ENCODE data around the gene PITX3.

DNA sequence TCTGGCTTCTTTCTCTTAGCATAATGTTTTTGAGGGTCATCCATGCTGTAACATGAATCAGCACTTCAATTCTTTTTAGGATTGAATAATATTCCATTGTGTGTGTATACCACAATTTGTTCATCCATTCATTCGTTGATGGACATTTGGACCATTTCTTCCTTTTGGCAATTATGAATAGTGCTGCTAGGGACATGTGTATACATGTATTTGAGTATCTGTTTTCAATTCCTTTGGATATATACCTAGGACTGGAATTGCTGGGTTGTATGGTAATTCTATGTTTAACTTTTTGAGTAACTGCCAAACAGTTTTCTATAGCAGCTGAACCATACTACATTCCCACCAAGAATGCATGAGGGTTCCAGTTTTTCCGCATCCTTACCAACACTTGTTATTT, 43.2 kb upstream of the PITX3 start:
- TF ChIP-seq, protein P1, sequence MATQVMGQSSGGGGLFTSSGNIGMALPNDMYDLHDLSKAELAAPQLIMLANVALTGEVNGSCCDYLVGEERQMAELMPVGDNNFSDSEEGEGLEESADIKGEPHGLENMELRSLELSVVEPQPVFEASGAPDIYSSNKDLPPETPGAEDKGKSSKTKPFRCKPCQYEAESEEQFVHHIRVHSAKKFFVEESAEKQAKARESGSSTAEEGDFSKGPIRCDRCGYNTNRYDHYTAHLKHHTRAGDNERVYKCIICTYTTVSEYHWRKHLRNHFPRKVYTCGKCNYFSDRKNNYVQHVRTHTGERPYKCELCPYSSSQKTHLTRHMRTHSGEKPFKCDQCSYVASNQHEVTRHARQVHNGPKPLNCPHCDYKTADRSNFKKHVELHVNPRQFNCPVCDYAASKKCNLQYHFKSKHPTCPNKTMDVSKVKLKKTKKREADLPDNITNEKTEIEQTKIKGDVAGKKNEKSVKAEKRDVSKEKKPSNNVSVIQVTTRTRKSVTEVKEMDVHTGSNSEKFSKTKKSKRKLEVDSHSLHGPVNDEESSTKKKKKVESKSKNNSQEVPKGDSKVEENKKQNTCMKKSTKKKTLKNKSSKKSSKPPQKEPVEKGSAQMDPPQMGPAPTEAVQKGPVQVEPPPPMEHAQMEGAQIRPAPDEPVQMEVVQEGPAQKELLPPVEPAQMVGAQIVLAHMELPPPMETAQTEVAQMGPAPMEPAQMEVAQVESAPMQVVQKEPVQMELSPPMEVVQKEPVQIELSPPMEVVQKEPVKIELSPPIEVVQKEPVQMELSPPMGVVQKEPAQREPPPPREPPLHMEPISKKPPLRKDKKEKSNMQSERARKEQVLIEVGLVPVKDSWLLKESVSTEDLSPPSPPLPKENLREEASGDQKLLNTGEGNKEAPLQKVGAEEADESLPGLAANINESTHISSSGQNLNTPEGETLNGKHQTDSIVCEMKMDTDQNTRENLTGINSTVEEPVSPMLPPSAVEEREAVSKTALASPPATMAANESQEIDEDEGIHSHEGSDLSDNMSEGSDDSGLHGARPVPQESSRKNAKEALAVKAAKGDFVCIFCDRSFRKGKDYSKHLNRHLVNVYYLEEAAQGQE (IDR thresholded peaks at IDR 0.05; ENCODE audit: insufficient read depth in 1 of 2, low read depth in 2 of 2, low read length in 2 of 2): no peak
- TF ChIP-seq POLR2AphosphoS5 (IDR thresholded peaks at IDR 0.05; ENCODE audit: low read depth, low read length) (no peak), TAF1 (IDR thresholded peaks at IDR 0.05; ENCODE audit: borderline replicate concordance, insufficient read depth, low read length) (no peak), SIN3A (IDR thresholded peaks at IDR 0.05; ENCODE audit: borderline replicate concordance, insufficient read depth, low read length) (no peak), FOXP2 (optimal IDR thresholded peaks at IDR 0.05; ENCODE audit: borderline replicate concordance, extremely low read depth, extremely low read length, insufficient read depth) (no peak)

Measured in PFSK-1 (cell line).